Dedifferentiated amniotic fluid mesenchymal stem cell (primary cell): ENCODE results near the gene TOPORS.
"Not testable (repeated sequence)": the region's sequence is repeated elsewhere in the genome, so short reads cannot be mapped to it uniquely, and the experiment has no call there.

ENCODE experiments used
- DNase-seq: peaks from one replicate; pipeline ENCODE4 v3.0.0-alpha.2; 2016; ENCODE audit errors: extremely low spot score

TOPORS gene

DNA sequence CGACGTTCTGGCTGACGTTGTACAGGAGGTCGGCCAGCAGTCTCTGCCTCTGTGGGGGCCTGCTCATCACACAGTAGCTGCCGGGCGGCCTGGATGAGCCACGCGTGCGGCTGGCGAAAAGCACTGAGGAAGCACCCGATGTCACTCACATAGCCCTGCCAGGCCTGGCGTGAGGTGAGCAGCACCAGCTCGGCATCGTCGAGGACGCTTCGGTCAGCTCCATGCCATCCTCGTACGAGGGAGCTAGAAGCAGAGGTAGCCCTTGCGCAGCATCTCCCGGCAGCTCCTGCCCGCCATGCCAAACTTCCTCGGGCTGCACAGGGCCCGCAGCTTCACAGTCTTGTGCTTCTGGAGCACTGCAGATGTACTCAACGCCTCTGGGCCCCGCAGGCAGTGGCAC lies 14.4 kb upstream of the TOPORS start:
- no peak for DNase-seq

DNA sequence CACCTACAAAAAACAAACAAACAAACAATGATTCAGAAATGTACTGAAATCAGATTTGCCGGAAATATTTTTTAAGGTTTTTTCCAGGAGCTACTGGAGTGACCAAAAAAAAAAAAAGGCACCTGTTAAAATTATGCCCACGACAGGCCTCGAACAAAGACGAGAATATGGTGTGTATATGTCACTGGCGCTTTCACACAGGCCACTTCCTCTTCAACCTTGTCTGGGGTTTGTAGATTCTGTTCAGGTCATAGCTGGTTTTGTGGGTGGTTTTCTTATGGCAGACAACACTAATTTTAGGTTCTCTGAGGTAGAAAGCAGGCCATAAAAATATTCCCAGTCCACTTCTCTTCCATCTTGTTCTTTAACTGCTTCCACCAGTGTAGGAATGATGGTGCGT lies 13.6 kb upstream of the TOPORS start:
- no peak for DNase-seq

DNA sequence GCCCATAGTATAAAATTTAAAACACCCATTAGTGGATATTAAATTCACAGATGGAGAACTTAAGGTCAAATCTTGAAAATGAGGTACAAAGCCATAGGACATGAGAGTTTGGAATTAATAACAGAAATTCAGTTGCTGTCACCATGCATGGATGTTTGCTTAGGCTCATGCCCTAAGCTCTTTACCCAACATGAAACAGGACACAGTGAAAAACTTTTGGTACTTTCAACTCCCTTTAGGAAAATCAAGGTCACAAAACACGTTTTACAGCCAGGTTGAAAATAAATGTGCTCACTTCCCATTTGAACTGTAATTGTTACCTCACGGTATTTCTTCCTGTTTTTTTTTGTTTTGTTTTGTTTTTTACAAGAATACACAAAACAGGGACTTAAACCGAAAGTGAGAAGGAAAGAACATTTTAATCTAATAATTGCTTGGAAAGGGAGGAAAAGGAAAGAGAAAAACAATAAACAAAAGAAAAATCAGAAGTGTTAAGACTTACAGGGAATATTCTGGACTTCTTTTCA lies 6.1 kb upstream of the TOPORS start:
- no peak for DNase-seq

DNA sequence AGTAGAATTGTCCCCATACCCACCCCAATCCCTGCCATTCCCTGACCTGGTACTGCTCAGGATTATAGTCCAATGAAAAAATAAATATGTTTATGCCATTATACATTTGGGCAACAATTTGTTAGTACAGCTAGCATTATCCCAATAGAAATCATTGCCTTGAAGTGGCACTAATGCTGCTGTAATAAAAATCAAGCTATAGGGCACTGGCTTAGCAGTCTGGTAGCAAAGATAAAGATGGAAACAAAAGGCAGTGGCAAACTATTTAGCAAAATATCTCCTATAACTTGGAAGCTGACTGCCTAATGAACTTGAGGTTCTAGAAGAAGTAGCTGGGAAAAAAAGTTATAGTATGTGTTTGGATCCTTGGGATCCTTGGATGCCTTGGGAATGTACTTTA lies 2.2 kb upstream of the TOPORS start:
- no peak for DNase-seq

DNA sequence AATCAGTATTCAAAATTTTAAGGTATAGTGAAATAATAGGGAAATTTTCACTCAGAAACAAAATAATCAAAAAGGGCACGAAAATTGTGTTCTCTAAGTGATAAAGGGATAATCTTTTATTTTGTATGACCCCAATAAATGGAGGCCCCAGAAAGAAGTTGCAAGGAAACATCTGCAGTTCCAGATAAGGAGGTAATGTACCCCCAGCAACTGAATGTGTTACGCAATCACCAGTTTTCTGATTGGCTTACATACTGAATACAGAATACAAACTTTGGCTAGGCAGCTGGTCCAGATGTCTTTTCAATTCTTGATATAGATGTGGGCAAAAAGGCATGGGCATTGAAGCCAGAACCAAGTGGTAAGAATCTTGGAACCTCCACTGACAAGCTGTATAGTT lies 1.7 kb upstream of the TOPORS start:
- no peak for DNase-seq

DNA sequence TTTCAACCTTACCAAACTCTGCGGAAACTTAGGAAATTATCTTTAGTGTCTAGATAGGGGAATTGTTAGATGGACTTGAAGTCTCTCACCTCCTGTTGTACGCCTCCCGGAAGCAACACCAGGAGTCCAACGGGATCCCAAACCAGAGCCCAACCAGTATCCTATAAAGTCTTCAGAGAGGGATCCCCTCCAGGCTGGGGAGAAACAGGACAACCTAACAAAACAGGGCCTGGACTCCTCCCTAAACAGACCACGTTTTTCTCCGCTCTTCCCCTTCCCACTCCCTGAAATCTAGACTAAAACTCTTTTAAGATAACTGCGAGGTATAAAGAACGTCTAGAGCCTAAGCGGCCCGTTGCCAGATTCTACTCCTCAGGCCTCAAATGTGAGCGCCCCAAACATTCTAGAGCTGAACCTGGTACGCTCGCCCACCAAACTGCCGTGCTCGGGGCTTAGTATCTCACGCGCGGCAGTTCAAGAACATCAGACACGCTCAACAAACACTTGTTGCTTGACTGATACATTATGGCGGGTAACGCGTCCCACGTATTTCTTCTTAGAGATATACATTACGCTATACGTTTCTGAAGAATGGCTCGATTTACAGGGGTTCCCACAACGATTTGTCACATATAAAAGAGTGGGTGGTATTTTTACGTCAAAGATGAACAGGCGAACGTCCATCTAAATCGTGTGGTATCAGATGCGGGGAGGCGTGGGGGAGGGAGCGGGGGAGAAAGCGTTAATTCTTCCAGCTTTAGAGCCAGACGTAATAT lies 922 bp downstream of the TOPORS start:
- peak; percentile 18 for DNase-seq

DNA sequence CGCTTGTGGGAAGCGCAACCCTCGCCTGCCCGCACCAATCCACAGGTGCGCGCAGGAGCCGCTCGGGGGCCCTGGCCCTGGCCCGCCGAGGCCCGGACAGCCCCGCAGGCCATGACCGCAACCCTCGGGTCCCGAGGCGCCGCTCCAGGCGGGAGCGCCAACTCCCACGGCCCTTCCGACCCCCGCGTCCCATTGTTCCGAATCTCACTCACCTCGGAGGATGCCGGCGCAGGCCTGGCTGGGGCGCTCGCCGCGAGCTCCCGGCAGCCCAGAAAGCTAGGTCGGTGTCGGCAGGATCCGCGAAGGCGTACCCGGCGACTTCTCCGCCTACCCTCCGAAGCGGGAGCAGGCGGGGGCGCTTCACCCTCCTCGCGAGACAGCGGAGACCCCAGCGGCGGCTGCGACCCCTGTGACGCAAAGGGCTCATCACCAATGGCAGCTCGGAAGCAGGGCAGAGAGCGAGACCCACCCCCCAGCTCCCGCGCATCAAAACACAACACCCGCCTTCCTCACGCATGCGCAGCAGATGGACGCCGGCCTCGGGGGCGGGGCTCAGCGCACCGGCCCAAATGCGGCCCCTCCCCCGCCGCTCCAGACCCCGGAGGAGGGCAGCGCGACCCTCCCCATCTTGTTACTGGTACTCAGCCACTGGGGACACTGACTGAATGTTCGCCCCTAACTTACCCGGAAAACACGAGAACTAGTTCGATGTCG lies 1.7 kb downstream of the TOPORS start:
- DNase-seq = peak; percentile 93

DNA sequence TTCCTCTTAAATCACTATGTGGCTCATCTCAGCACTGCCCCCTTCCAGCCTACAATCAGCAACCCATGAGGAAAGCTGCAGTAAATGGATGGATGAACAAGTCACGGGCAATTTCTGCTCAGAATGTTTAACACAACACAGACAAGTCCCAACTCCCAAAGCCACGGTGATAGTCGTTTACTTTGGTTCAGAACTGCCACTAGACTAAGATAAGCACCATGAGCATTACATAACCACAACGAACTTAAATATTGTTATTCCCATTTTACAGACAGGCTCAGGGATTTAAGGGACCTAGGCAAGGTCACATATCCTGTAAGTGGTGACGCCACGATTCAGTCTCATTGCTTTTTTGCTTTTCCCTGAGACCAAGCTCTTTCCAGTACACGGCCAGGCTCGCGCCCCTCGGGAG lies 2.2 kb downstream of the TOPORS start:
- peak; percentile 40 for DNase-seq

DNA sequence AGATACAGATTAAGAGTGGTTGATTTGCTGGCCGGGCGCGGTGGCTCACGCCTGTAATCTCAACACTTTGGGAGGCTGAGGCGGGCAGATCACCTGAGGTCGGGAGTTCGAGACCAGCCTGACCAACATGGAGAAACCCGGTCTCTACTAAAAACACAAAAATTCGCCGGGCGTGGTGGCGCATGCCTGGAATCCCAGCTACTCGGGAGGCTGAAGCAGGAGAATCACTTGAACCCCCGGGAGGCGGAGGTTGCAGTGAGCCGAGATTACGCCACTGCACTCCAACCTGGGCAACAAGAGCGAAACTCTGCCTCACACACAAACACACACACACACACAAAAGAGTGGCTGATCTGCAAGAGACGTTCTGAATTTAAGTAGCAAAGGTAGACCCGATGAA lies 4.2 kb downstream of the TOPORS start:
- not testable (repeated sequence) for DNase-seq

DNA sequence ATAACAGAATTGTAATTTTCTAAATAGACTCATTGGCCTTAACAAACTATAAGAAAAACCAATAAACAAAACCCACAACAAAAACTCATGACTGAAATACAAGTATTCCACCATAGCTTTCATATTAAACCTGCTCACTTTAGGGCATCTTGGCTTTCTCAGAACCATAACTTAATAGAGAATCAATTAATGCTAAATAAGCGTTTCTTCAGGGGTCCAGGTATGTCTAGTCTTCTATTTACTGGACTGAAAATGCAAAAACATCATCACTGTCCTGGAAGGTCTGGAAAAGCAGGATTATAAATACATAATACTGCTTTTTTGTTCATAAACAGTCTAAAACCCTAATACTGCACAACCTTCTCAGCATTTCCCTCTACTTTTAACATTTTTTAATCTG lies 6.5 kb downstream of the TOPORS start:
- DNase-seq = no peak

DNA sequence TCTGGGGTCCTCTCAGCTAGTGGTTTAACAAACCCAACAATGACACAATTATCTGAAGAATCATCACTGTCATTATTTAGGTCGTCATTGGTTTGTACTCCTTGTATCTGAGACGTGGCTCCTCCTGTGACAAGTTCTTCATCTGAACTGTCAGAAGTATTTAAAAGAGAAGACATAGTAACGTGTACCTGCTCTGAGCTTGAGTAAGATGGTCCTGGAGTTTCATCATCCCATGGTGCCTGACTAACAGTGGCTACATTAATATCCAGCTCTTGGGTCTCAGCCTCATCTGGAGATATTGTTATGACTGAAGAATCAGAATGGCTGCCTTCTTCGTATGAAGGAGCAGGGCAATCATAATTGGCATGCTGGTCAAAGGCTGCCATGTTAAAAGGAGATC lies 9.3 kb downstream of the TOPORS start:
- no peak for DNase-seq

DNA sequence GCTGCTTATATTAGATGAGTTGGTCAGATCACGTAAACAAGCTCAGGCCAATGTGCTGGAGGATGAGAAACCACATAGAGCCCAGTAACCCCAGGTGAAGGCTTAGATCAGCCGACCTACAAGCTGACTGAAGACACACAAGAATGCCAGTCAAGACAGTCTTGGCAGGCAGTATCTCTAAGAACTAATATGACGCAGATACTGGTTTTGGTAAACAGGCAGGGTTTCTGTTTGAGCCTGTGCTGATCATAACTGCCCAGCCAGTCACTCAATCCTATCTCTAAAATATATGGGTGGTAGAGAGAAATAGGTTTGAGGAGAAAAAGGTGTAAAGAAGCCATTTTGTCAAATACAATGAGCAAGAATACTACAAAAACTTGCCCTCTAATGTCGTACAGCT lies 18.6 kb downstream of the TOPORS start:
- DNase-seq = no peak

DNA sequence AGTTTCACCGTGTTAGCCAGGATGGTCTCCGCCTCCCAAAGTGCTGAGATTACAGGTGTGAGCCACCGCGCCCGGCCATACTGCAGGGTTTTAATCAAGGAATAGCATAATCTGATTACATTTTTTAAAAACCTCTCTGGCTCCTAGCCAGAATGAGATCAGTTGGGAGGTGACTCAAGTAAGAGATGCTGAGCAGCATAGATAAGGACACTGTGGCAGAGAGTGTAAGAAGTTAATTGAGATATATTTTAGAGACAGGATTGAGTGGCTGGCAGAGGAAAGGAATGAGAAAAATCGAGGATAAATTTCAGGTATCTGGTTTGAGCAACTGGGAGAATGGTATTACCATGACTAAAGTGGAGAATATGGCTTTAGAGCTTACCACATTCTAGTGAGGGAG lies 19.1 kb downstream of the TOPORS start:
- DNase-seq = no peak

DNA sequence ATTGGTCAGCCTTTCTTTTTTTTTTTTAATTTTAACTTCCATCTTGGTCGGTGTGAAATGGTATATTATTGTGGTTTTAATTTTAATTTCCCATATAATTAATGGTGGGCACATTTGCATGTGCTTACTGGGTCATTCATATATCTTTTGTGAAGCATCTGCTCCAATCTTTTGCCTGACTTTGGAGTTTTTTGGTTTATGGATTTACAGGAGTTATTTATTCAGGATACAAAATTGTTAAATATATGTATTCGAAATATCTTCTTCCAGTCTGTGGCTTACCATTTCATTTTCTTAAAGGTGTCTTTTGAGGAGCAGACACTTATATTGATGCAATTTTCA lies 25.7 kb downstream of the TOPORS start:
- no peak for DNase-seq

DNA sequence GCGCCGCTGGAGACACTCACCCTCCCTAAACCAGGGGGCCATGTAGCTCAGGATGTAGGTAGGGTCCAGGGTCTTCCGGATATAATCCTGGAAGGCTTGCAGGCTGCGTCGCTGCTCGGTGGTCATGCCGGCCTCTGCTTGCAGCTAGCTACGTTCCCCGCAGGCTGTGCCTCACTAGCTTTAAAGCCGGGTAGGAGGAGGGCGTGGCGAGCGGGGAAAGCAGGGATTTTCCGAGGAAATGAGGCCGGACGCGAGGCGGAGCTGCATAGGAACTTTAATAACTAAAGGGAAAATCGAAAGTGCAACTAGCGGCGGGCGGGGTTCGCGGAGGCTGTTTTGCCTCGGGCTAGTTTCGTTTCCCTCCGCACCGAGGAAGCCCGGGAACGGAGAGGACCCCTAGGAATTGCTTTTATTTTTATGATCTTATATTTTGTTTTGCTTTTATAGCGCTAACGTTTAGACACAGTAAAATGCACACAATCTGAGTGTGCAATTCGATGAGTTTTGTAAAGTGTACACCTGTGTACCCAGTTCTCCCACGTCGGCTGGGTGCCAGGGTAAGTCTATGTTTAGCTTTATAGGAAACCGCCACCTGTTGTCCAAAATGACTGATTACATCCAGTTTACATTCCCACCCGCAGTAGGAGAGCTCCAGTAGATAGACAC lies 26.2 kb downstream of the TOPORS start, which contains the start of gene RIGI:
RIGI (minus strand) TSS at position 156 of the 666 bp plus-strand sequence; CDS start at position 126, 30 bp downstream.
- peak; percentile 94 for DNase-seq

DNA sequence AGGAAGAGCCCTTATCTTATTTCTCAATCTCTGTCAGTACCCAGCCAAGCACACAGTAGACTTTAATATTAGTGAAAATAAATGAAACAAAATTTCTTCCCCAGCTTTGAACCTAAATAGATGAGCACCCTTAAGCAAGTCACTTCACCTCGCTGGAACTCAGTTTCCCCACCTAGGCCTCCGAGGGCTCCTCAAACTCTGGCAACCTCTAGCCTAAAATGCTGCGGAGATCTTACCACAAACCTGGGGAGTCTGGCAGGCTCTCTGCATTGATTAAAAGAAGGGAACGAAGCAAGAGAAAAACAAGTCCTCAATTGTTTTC lies 26.7 kb downstream of the TOPORS start:
- no peak for DNase-seq

DNA sequence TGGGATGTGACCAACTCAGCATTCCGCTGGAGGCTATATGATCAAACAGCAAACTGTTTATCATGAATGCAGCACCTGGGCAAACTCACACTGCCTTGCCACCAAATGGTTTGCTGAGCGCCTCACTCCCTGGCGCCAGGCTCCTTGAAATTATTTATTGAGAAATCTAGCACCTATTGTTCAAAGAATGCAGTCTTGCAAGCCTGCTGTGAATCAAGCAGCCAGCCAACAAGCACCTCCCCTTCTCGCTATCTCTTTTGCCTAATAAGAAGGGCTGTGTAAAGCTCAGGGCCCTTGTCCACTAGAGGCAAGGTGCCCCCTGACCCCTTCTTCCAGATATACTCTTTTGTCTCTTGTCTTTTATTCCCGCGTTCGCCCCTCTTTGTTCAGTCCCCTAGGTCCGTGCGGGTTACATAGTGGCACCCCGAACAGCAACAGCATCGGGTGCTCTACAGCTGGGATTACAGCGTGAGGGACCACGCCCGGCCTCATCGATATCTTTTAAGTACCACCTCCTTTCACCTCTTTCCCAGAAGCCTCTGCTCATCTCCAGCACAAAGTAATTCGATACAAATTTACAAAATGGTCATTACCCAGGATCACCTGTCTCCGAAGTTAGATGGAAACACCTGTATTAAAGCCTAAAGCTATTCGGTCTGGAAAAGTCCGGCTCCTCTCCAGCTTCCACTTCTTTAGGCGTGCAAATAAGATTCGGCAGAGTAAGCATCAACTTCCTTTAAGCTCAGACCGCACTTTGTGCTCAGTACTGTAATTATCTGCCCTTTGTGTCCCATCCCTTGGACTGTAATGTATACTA lies 27.3 kb downstream of the TOPORS start:
- no peak for DNase-seq

DNA sequence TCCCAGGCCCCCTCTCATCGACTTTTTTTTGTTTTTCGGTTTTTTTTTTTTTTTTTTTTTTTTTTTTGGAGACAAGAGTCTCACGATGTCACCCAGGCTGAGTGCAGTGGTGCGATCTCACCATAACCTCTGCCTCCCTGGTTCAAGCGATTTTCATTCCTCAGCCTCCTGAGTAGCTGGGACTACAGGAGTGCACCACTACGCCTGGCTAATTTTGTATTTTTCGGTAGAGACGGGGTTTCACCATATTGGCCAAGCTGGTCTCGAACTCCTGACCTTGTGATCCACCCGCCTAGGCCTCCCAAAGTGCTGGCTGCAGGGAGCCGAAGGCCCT lies 27.9 kb downstream of the TOPORS start:
- not testable (repeated sequence) for DNase-seq

DNA sequence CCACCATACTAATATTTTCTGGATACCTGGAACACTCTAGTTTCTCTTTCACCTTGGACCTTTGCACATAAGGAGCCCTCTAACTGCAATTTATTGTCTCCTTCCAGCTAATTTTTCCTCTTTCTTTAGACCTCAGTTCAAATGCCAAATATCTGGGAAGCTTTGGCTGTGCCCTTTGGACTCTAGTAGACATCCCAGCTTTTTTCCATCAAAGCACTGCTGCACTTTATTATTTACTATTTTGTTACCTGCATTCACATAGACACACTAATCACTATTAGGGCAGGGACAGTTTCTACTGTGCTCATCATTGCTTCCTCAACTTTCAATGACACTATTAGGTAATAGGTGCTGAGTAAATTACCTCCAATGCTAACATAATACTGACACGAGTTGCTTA lies 28.5 kb downstream of the TOPORS start:
- no peak for DNase-seq

DNA sequence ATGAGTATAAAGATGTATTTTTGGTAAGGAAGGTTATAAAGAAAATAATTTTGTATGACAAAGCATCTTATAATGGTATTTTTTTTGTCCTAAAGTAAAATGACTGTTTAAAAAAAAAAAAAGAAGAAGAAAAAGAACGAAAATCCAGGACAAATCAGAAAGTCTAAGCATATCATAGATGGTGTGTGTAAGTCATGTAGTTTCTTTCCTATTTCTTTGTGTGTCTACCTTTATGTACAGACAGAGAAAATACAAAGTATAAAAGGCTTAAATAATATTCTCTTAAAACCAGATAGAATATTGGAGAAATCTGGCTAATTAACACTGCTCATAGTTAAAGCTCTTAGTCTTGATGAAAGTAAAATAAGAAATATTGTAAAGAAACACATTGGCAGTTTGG lies 34.1 kb downstream of the TOPORS start:
- DNase-seq = no peak

DNA sequence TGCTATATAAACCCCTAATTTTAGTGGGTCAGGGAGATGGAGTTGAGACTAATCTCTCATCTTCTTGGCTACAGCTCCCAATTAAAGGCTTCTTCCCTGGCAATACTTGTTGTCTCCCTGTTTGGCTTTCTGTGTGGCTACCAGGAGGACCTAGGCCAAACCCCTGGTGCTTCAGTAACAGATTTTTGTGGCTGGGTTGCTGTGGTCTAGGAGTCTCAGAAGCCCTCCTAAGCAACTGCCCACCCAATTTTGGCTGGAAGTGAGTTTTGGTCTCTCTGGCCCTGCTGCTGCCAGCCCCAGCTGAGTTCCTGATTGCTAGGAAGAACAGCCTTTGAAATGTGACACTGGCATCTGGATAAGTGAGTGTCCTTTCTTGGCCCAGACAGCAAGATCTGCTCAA lies 36.1 kb downstream of the TOPORS start:
- no peak for DNase-seq

DNA sequence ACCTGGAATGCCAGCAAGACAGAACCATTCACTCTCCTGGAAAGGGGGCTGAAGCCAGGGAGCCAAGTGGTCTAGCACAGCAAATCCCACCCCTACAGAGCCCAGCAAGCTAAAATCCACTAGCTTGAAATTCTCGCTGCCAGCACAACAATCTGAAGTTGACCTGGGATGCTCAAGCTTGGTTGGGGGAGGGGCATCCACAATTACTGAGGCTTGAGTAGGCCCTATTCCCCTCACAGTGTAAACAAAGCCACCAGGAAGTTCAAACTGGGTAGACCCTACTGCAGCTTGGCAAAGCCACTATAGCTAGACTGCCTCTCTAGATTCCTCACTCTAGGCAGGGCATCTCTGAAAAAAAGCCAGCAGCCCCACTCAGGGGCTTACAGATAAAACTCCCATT lies 43.7 kb downstream of the TOPORS start:
- no peak for DNase-seq
